IMR-90 (cell line): ENCODE measurements around the gene ELOVL2. TPM values are rescaled to one million over a fixed set of nuclear protein-coding genes. Genes with fewer than 3 reads are reported as not detected.

Experiments
- ATAC-seq: fragments of 200-7000 bp; cut with Tn5 transposase; 2 replicates; pipeline ENCODE4 v1.9.1; 2020; ENCODE audit warnings: low read depth, mild to moderate bottlenecking, moderate library complexity
- BruUV-seq: library from RNA; stranded (reverse); fragments of 400-500 nt; replicated peaks from 2 replicates; lab custom pipeline; 2021; lab: Mats Ljungman, UMichigan
- CTCF ChIA-PET: fragments of 300-600 bp; formaldehyde crosslinking; extraction: SDS; loops from one replicate; lab custom pipeline; 2021; ENCODE audit warnings: antibody characterized with exemption; lab: Yijun Ruan, JAX
- POLR2A ChIA-PET: fragments of 300-600 bp; sonication (Branson Sonifier 250); formaldehyde crosslinking; loops from one replicate; lab custom pipeline; 2022; ENCODE audit warnings: antibody characterized with exemption; ENCODE audit not compliant: unreplicated experiment; lab: Charles Lee
- DNase-seq: peaks from one replicate; pipeline ENCODE4 v3.0.0; 2013
- H2AFZ ChIP-seq: replicated peaks from 2 replicates; pipeline ENCODE3; 2013; ENCODE audit warnings: low read length, mild to moderate bottlenecking; ENCODE audit not compliant: poor library complexity
- H2AK5ac ChIP-seq: 2 replicates; pipeline ENCODE4 v1.6.1; 2013; ENCODE audit warnings: low read depth, low read length, inconsistent platforms
- H2AK9ac ChIP-seq: replicated peaks from 2 replicates; pipeline ENCODE3; 2013; ENCODE audit warnings: mild to moderate bottlenecking, low read depth, low read length, moderate library complexity; ENCODE audit not compliant: poor library complexity
- H2BK120ac ChIP-seq: 2 replicates; pipeline ENCODE4 v1.6.1; 2013; ENCODE audit warnings: low read depth, low read length, inconsistent platforms
- H2BK15ac ChIP-seq: 3 replicates; pipeline ENCODE4 v1.6.1; 2013; ENCODE audit warnings: low read depth, low read length, inconsistent platforms
- H2BK20ac ChIP-seq: 2 replicates; pipeline ENCODE4 v1.6.1; 2013; ENCODE audit warnings: low read depth, mild to moderate bottlenecking, inconsistent platforms, low read length, moderate library complexity
- H2BK5ac ChIP-seq: 2 replicates; pipeline ENCODE4 v1.6.1; 2013; ENCODE audit warnings: mild to moderate bottlenecking, low read depth, low read length, inconsistent platforms; ENCODE audit not compliant: poor library complexity, severe bottlenecking
- H3K14ac ChIP-seq: replicated peaks from 2 replicates; pipeline ENCODE4 v1.6.1; 2013; ENCODE audit warnings: low read depth, low read length, inconsistent platforms
- H3K18ac ChIP-seq: 2 replicates; pipeline ENCODE4 v1.6.1; 2013; ENCODE audit warnings: low read depth, low read length, control low read depth
- H3K23ac ChIP-seq: 2 replicates; pipeline ENCODE4 v1.6.1; 2013; ENCODE audit warnings: low read depth, low read length, inconsistent platforms
- H3K27ac ChIP-seq: 2 replicates; pipeline ENCODE4 v1.5.1; 2013; ENCODE audit warnings: mild to moderate bottlenecking, control low read depth, low read length; ENCODE audit not compliant: insufficient read depth
- H3K27me3 ChIP-seq: 2 replicates; pipeline ENCODE4 v1.6.1; 2013; ENCODE audit warnings: low read length; ENCODE audit not compliant: control insufficient read depth, insufficient read depth
- H3K36me3 ChIP-seq: 2 replicates; pipeline ENCODE4 v1.6.1; 2013; ENCODE audit warnings: low read length, mixed read lengths; ENCODE audit not compliant: control insufficient read depth, insufficient read depth
- H3K4ac ChIP-seq: 2 replicates; pipeline ENCODE4 v1.6.1; 2013; ENCODE audit warnings: low read depth, low read length, inconsistent platforms
- H3K4me1 ChIP-seq: 2 replicates; pipeline ENCODE4 v1.6.1; 2013; ENCODE audit warnings: low read length, mixed read lengths; ENCODE audit not compliant: control insufficient read depth, insufficient read depth
- H3K4me2 ChIP-seq: 2 replicates; pipeline ENCODE4 v1.6.1; 2013; ENCODE audit warnings: low read depth, mild to moderate bottlenecking, control low read depth, low read length, moderate library complexity
- H3K4me3 ChIP-seq: 2 replicates; pipeline ENCODE4 v1.5.1; 2013; ENCODE audit warnings: low read depth, mild to moderate bottlenecking, control low read depth, low read length, moderate library complexity; ENCODE audit not compliant: insufficient read depth
- H3K56ac ChIP-seq: 2 replicates; pipeline ENCODE4 v1.6.1; 2013; ENCODE audit warnings: low read length, inconsistent platforms; ENCODE audit not compliant: insufficient read depth; ENCODE audit errors: extremely low read depth
- H3K79me1 ChIP-seq, 2 experiments: 2 replicates each; pipeline ENCODE4 v1.6.1; 2013; ENCODE audit warnings: low read length in 2 of 2, inconsistent platforms in 1 of 2, low read depth in 1 of 2
- H3K9ac ChIP-seq: 2 replicates; pipeline ENCODE4 v1.6.1; 2013; ENCODE audit warnings: low read depth, low read length, control low read depth
- H3K9me1 ChIP-seq: 2 replicates; pipeline ENCODE4 v1.6.1; 2013; ENCODE audit warnings: low read length, inconsistent platforms; ENCODE audit not compliant: insufficient read depth
- H3K9me3 ChIP-seq: 2 replicates; pipeline ENCODE4 v1.6.1; 2013; ENCODE audit warnings: low read length; ENCODE audit not compliant: control insufficient read depth, insufficient read depth
- H4K20me1 ChIP-seq: 2 replicates; pipeline ENCODE4 v1.6.1; 2013; ENCODE audit warnings: low read length, inconsistent platforms; ENCODE audit not compliant: insufficient read depth
- H4K5ac ChIP-seq: 2 replicates; pipeline ENCODE4 v1.6.1; 2013; ENCODE audit warnings: mild to moderate bottlenecking, low read depth, low read length, control low read depth
- H4K8ac ChIP-seq, 2 experiments: 2 replicates each; pipeline ENCODE4 v1.6.1; 2013; ENCODE audit warnings: low read depth in 2 of 2, low read length in 2 of 2, control low read depth in 1 of 2, inconsistent platforms in 1 of 2
- H4K91ac ChIP-seq: 2 replicates; pipeline ENCODE4 v1.6.1; 2013; ENCODE audit warnings: low read depth, low read length, inconsistent platforms; ENCODE audit not compliant: insufficient read depth
- RFX5 ChIP-seq: IDR thresholded peaks from 2 replicates; pipeline ENCODE4 v1.8.0; 2012; ENCODE audit warnings: low read depth, mild to moderate bottlenecking, low read length, moderate library complexity
- WGBS, 2 experiments: methylation state at CpG; one replicate each; pipeline versions ENCODE4 v1.1.5 to v1.1.7; 2013; ENCODE audit warnings: missing lambda C conversion rate in 2 of 2; ENCODE audit not compliant: insufficient read length in 1 of 2; ENCODE audit errors: extremely low coverage in 2 of 2; 5-methylcytosine and 5-hydroxymethylcytosine counted together
- dilution Hi-C: fragments of 300-500 bp; cut with HindIII; formaldehyde crosslinking; loops from one replicate; pipeline ENCODE4 v1.14.3; 2018; ENCODE audit warnings: low sequenced_read_pairs; ENCODE audit not compliant: unreplicated experiment
- in situ Hi-C: fragments of 300-500 bp; cut with MboI; formaldehyde crosslinking; loops from 3 replicates; pipeline ENCODE4 v1.14.3; 2019; ENCODE audit warnings: low sequenced_read_pairs, inconsistent platforms, mixed read lengths
- intact Hi-C: fragments of 100-400 bp; cut with micrococcal nuclease; formaldehyde crosslinking; loops from 2 replicates; pipeline ENCODE4 v1.10.0; 2022
- polyA plus RNA-seq, 3 experiments: library from polyadenylated mRNA; depleted of rRNA; stranded (reverse); fragments of >200 nt; gene quantifications; 2 replicates each; pipeline ENCODE4 v1.2.3, GENCODE V29; 2012; ENCODE audit warnings: low replicate concordance in 1 of 3
- total RNA-seq: library from RNA; depleted of rRNA; stranded (reverse); fragments of >200 nt; gene quantifications from 2 replicates; pipeline ENCODE4 v1.2.3, GENCODE V29; 2012

The ELOVL2 gene
- total and polyA plus RNA-seq, 2 of the 4 experiments (the other 2 are of a cell fraction), result 6.3 to 7.9 TPM

GRCh38 chr6:11069760-11070159, 25.7 kb upstream of the ELOVL2 start:
- H3K23ac ChIP-seq, result no peak overlapping the region
- H3K4me3 ChIP-seq, result no peak overlapping the region
- no peak for ATAC-seq
- H2BK120ac ChIP-seq, result no peak overlapping the region
- H2BK20ac ChIP-seq, result no peak overlapping the region
- H2AK5ac ChIP-seq, result no peak overlapping the region
- 0 out of 2 replicates have a peak, but pooled peaks cover 3% of the 10 kb centered on the region for H3K9me3 ChIP-seq
- no peak overlapping the region for H4K91ac ChIP-seq
- H3K4me1 ChIP-seq, result no peaks in the 10 kb centered on the region
- dilution Hi-C loops (no loop called here), in situ Hi-C loops (loop anchor here (5.0 to 25.0 kb wide), 3 partner anchors 117 to 582 kb away; no protein-coding TSS in a partner anchor), intact Hi-C loops (loop anchor here (1.0 to 5.0 kb wide), 4 partner anchors 118 to 427 kb away; partner anchors contain the start of gene MAK)
- TF ChIP-seq RFX5, result no peak
- H3K4ac ChIP-seq, result no peak overlapping the region
- no peaks in the 10 kb centered on the region for H3K9me1 ChIP-seq
- H3K27ac ChIP-seq, result no peak overlapping the region
- H3K4me2 ChIP-seq, result no peak overlapping the region
- no peaks in the 10 kb centered on the region for H4K20me1 ChIP-seq
- H4K8ac ChIP-seq, result no peak overlapping the region
- H3K27me3 ChIP-seq, result peaks cover 9% of the 10 kb centered on the region
- no CpG with 5 or more reads among the region's 2 CpGs for WGBS, 2 experiments
- H4K5ac ChIP-seq, result no peak overlapping the region
- H3K18ac ChIP-seq, result no peak overlapping the region
- no peak overlapping the region for H2AFZ ChIP-seq
- H3K14ac ChIP-seq, result no peak overlapping the region
- no peaks in the 10 kb centered on the region for H3K36me3 ChIP-seq
- H2BK5ac ChIP-seq, result no peak overlapping the region
- H2BK15ac ChIP-seq, result no peak overlapping the region
- H3K79me1 ChIP-seq, result no peaks in the 10 kb centered on the region
- no peak overlapping the region for H3K56ac ChIP-seq
- H2AK9ac ChIP-seq, result no peak overlapping the region
- H3K9ac ChIP-seq, result no peak overlapping the region
- CTCF ChIA-PET, result interaction anchor here (0.7 to 2.5 kb wide), 5 partner anchors 10 to 613 kb away, joined by 4 to 13 read pairs (median 6); no protein-coding TSS in a partner anchor
- DNase-seq, result peak; percentile 14
- POLR2A ChIA-PET, result no interaction called here
- BruUV-seq, result no TSS peak
